Measurements from ENCODE around the gene EYA3.

GRCh38 chr1:27931759-27932158 is 156.7 kb downstream of the EYA3 start:
- TF ChIP-seq CTCF (conservative IDR thresholded peaks at IDR 0.05 in 1 of 2, IDR thresholded peaks at IDR 0.05 in 1 of 2; ENCODE audit: extremely low read depth in 1 of 2, insufficient read depth in 1 of 2, low read depth in 1 of 2, low read length in 2 of 2) = no peak
- TF ChIP-seq EZH2 (IDR thresholded peaks at IDR 0.05; ENCODE audit: borderline replicate concordance, low read length) = no peak

Measured in mammary epithelial cell (primary cell).